Ectodermal cell (in vitro differentiated cells): ENCODE measurements around the gene PDE8B.
"Not testable (repeated sequence)": the region's sequence is repeated elsewhere in the genome, so short reads cannot be mapped to it uniquely, and the experiment has no call there.

Experiments used
- H3K27ac ChIP-seq: 2 replicates; pipeline ENCODE4 v1.7.0; 2013; ENCODE audit warnings: mild to moderate bottlenecking, low read depth, low read length; ENCODE audit not compliant: insufficient read depth, poor library complexity, severe bottlenecking
- H3K27me3 ChIP-seq: 2 replicates; pipeline ENCODE4 v1.7.0; 2013; ENCODE audit warnings: mild to moderate bottlenecking, low read length; ENCODE audit not compliant: insufficient read depth, control insufficient read depth, poor library complexity, severe bottlenecking
- H3K36me3 ChIP-seq: one replicate; pipeline ENCODE4 v1.7.0; 2013; ENCODE audit warnings: low read length; ENCODE audit not compliant: control insufficient read depth, insufficient read depth
- H3K4me1 ChIP-seq: one replicate; pipeline ENCODE4 v1.7.0; 2013; ENCODE audit warnings: low read length; ENCODE audit not compliant: control insufficient read depth, insufficient read depth
- H3K4me3 ChIP-seq: 2 replicates; pipeline ENCODE4 v1.7.0; 2013; ENCODE audit warnings: low read depth, low read length, control low read depth; ENCODE audit not compliant: insufficient read depth
- H3K9me3 ChIP-seq: 2 replicates; pipeline ENCODE4 v1.7.0; 2013; ENCODE audit warnings: mild to moderate bottlenecking, low read length, moderate library complexity; ENCODE audit not compliant: control insufficient read depth
- WGBS, 2 experiments: methylation state at CpG; one replicate each; pipeline ENCODE4 v1.1.7; 2013; ENCODE audit warnings: missing lambda C conversion rate in 2 of 2; 5-methylcytosine and 5-hydroxymethylcytosine counted together

The PDE8B gene

DNA sequence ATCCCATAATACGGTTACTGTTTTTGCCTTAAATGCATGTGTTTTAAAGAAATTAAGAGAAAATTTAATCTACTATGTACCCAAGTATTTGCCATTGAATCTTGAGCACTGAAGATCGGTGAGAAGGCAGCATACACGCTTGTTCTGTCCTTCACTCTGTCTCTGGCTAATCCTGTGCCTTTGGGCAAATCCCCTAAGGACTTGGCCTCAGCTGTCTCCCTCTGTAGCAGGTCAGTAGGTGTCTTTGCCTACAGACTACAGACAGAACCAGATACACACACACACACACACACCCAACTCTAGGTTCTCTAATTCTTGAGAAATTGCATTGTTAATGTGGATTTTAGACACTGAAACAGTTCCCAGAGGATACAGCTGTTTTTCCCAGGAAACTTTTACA lies 164.2 kb downstream of the PDE8B start:
- H3K27ac ChIP-seq, result no peak overlapping the region
- no peaks in the 10 kb centered on the region for H3K36me3 ChIP-seq
- H3K4me1 ChIP-seq, result no peaks in the 10 kb centered on the region
- no peaks in the 10 kb centered on the region for H3K9me3 ChIP-seq
- no peaks in the 10 kb centered on the region for H3K27me3 ChIP-seq
- H3K4me3 ChIP-seq, result no peak overlapping the region
- WGBS, 2 experiments, result 90 to 97% methylated on average over 3 of the region's 3 CpGs

- Histone ChIP-seq H3K36me3 (no peaks in the 10 kb centered on the region), H3K4me3 (no peak overlapping the region), H3K27me3 (no peaks in the 10 kb centered on the region), H3K9me3 (no peaks in the 10 kb centered on the region), H3K4me1 (no peaks in the 10 kb centered on the region), H3K27ac (no peak overlapping the region)
- WGBS, 2 experiments, result 80 to 89% methylated on average over 4 to 5 of the region's 5 CpGs
Observed at GRCh38 chr5:77376609-77377300, 166.3 kb downstream of the PDE8B start.

DNA sequence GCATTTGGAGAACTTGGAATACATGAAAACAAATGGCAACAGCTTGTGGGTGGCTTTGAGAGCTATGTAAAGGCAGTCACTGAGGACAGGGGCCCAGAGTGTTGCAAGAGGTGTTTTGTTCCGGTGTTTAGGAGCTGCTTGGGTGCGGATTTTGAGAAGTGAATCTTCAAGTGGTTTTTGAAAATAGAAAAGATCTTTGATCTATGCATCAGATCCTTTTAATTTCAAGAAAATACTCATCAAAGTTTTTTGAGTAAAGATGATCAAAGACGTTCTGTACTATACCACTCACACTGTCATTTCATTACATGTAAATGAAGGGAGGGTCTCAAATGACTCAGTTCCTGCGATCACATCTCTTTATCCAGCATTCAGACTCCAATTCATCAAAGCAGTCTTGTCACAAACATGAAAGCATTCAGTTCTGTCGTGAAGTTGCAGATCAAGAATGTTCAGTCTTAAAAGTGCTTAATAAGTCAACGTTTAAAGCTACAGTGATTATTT lies 169.1 kb downstream of the PDE8B start:
- 79 to 82% methylated on average over 4 to 5 of the region's 6 CpGs for WGBS, 2 experiments
- Histone ChIP-seq H3K9me3 (no peaks in the 10 kb centered on the region), H3K27me3 (no peaks in the 10 kb centered on the region), H3K4me1 (no peaks in the 10 kb centered on the region), H3K4me3 (no peak overlapping the region), H3K27ac (no peak overlapping the region), H3K36me3 (no peaks in the 10 kb centered on the region)

- Histone ChIP-seq H3K4me1 (no peaks in the 10 kb centered on the region), H3K27me3 (no peaks in the 10 kb centered on the region), H3K27ac (no peak overlapping the region), H3K36me3 (no peaks in the 10 kb centered on the region), H3K4me3 (no peak overlapping the region), H3K9me3 (no peaks in the 10 kb centered on the region)
- 83 to 87% methylated on average over 4 of the region's 4 CpGs for WGBS, 2 experiments
Observed at GRCh38 chr5:77380636-77381035, 170.2 kb downstream of the PDE8B start.

- H3K4me1 ChIP-seq, H3K9me3 ChIP-seq, H3K27me3 ChIP-seq, H3K36me3 ChIP-seq, H3K27ac ChIP-seq, H3K4me3 ChIP-seq: not testable (repeated sequence)
- WGBS, 2 experiments, result 85 to 94% methylated on average over 2 of the region's 2 CpGs
Observed at GRCh38 chr5:77383336-77383735, 172.9 kb downstream of the PDE8B start.

DNA sequence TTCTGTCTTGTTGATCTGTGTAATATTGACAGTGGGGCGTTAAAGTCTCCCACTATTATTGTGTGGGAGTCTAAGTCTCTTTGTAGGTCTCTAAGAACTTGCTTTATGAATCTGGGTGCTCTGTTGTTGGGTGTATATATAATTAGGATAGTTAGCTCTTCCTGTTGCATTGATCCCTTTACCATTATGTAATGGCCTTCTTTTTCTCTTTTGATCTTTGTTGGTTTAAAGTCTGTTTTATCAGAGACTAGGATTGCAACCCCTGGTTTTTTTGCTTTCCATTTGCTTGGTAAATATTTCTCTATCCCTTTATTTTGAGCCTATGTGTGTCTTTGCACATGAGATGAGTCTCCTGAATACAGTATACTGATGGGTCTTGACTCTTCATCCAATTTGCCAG lies 175.9 kb downstream of the PDE8B start:
- not testable (repeated sequence) for H3K27me3 ChIP-seq, H3K4me1 ChIP-seq, H3K27ac ChIP-seq, H3K4me3 ChIP-seq, H3K9me3 ChIP-seq, H3K36me3 ChIP-seq
- WGBS, 2 experiments, result 100% methylated on average over 1 of the region's 1 CpG

DNA sequence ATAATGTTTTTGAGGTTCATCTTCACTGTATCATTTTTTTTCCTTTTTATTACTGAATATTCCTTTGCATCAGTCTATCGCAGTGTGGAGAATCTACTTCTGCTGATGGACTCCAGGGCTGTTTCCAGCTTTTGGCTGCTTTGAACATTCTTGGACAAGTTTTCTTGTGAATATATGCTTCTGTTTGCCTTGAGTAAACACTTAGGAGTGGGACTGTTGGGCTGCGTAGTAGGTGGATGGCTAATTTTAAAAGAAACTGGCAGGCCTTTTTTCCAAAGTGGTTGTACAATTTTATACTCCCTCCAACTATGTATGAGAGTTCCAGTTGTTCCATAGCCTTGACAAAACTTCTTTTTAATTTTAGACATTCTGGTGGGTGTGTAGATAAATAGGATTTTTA lies 179.3 kb downstream of the PDE8B start:
- Histone ChIP-seq H3K27me3 (no peaks in the 10 kb centered on the region), H3K4me1 (no peaks in the 10 kb centered on the region), H3K27ac (no peak overlapping the region), H3K4me3 (no peak overlapping the region), H3K9me3 (no peaks in the 10 kb centered on the region), H3K36me3 (no peaks in the 10 kb centered on the region)
- WGBS, 2 experiments, result 95% methylated on average over 2 of the region's 2 CpGs

- no peak overlapping the region for H3K27ac ChIP-seq
- no peaks in the 10 kb centered on the region for H3K27me3 ChIP-seq
- WGBS, 2 experiments, result 91% methylated on average over 3 of the region's 3 CpGs
- H3K36me3 ChIP-seq, result no peaks in the 10 kb centered on the region
- H3K4me3 ChIP-seq, result no peak overlapping the region
- H3K4me1 ChIP-seq, result no peaks in the 10 kb centered on the region
- no peaks in the 10 kb centered on the region for H3K9me3 ChIP-seq
Observed at GRCh38 chr5:77390221-77390620, 179.7 kb downstream of the PDE8B start.

DNA sequence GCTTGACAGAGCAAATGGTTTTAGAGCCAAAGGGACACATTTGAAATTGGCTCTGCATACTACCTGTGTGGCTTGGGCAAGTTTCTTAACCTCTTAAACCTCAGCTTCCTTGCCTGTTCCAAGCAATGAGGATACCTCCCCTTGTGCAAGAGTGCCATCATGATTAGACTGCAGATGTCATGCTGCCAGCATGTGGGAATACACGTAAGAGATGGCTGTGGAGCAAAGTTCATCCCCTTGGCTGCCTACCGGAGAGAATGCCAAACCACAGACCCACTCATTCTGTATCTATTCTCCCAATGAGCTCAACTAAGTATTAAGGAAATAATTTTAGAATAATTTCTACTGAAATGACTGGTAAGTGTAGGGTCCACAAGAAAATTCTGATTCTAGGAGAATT lies 180.3 kb downstream of the PDE8B start:
- no peak overlapping the region for H3K27ac ChIP-seq
- WGBS, 2 experiments, result 82 to 88% methylated on average over 2 of the region's 2 CpGs

GRCh38 chr5:77391240-77391765 lies 180.8 kb downstream of the PDE8B start:
- no peak overlapping the region for H3K27ac ChIP-seq
- H3K4me3 ChIP-seq, result no peak overlapping the region
- H3K9me3 ChIP-seq, result no peaks in the 10 kb centered on the region
- H3K4me1 ChIP-seq, result no peaks in the 10 kb centered on the region
- H3K27me3 ChIP-seq, result no peaks in the 10 kb centered on the region
- WGBS, 2 experiments, result 90 to 91% methylated on average over 10 of the region's 10 CpGs
- H3K36me3 ChIP-seq, result no peaks in the 10 kb centered on the region

More for the DNA sequence above, 180.3 kb downstream of the PDE8B start:
- no peaks in the 10 kb centered on the region for H3K27me3 ChIP-seq
- H3K9me3 ChIP-seq, result no peaks in the 10 kb centered on the region
- no peak overlapping the region for H3K4me3 ChIP-seq
- no peaks in the 10 kb centered on the region for H3K36me3 ChIP-seq
- H3K4me1 ChIP-seq, result no peaks in the 10 kb centered on the region
